H1 (cell line): ENCODE data around the gene ASIC2. TPM values are rescaled to one million over a fixed set of nuclear protein-coding genes. Genes with fewer than 3 reads are reported as not detected.

Experiments used
- EZH2 ChIP-seq: fragments of 200-600 bp; sonication (generic); IDR thresholded peaks from 2 replicates; pipeline ENCODE4 v1.7.1; 2012; ENCODE audit warnings: low read depth, mild to moderate bottlenecking, moderate library complexity, low read length, inconsistent platforms; ENCODE audit not compliant: severe bottlenecking
- GTF2F1 ChIP-seq: IDR thresholded peaks from 2 replicates; pipeline ENCODE4 v1.6.1; 2012; ENCODE audit warnings: low read depth, low read length, improper control_type of control experiment, borderline replicate concordance
- KDM1A ChIP-seq: fragments of 200-600, 300-600 bp; sonication (generic); IDR thresholded peaks from 2 replicates; pipeline ENCODE4 v1.7.1; 2016; ENCODE audit warnings: mild to moderate bottlenecking, low read length, borderline replicate concordance
- RBBP5 ChIP-seq: IDR thresholded peaks from 2 replicates; pipeline ENCODE4 v1.7.1; 2012; ENCODE audit warnings: low read depth, mild to moderate bottlenecking, inconsistent platforms, low read length, moderate library complexity, borderline replicate concordance
- TCF12 ChIP-seq: IDR thresholded peaks from 2 replicates; pipeline ENCODE4 v1.6.1; 2011; ENCODE audit warnings: low read depth, mild to moderate bottlenecking, low read length
- polyA plus RNA-seq, 7 experiments: library from polyadenylated mRNA; depleted of rRNA in 3 of 7; stranded (reverse) in 5 of 7; unstranded in 2 of 7; fragments of >200 nt in 5 of 7; fragments of 200-250 nt in 2 of 7; gene quantifications; 1 replicate in 5 of 7; 2 replicates in 1 of 7; 4 replicates in 1 of 7; pipeline versions ENCODE4 v1.2.1 to v1.2.3, GENCODE V29; 2011 to 2013; ENCODE audit warnings: missing spikeins in 2 of 7, mixed read lengths in 2 of 7
- total RNA-seq: library from RNA; stranded (reverse); fragmentation: NEBNext Ultra II Directional; extraction: Animal tissue kit (Norgen Biotek cat#: 25700); gene quantifications from 2 replicates; pipeline ENCODE4 v1.2.1, GENCODE V29; 2021

Gene ASIC2
- total and polyA plus RNA-seq, 2 of the 8 experiments (the other 6 are each of a cell fraction or from before 2014, with no cell fraction given), result 0.86 to 1.2 TPM

DNA sequence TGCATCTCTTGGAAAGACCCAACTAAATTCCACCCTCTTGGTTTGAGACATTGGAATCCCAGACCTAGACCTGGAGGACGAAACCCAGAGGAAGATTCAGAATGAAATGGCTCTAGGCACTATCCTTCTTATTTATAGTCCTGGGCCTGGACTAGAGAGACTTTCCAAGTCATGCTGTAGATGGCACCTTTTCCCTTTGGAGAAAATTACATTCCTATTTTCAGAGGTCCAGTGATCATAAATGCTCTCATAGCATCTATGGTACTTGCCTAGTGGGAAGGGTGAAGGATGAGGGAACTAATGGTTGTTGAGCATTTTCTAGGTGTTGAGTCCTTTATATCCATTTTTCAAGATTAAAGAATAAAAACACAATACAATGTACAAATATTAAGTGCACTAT, 264.3 kb downstream of the ASIC2 start (continued):
- TF ChIP-seq TCF12 (no peak), KDM1A (no peak), GTF2F1 (no peak), RBBP5 (no peak), EZH2 (no peak)
